Motor neuron (in vitro differentiated cells): ENCODE results near the gene OOEP. TPM values are rescaled to one million over a fixed set of nuclear protein-coding genes. Genes with fewer than 3 reads are reported as not detected.
"Not testable (repeated sequence)": the region's sequence is repeated elsewhere in the genome, so short reads cannot be mapped to it uniquely, and the experiment has no call there.

ENCODE experiments used
- ATAC-seq, 8 experiments: fragments of 200-7000 bp; cut with Tn5 transposase; replicated peaks in 6 of 8; 2 replicates each; pipeline ENCODE4 v1.8.0; 2021; ENCODE audit warnings: mild to moderate bottlenecking in 8 of 8, moderate library complexity in 8 of 8
- H3K27ac ChIP-seq, 2 donors: fragments of 250-450 bp; sonication (Bioruptor Pico); 2 replicates each; pipeline ENCODE4 v1.9.0; 2021; ENCODE audit warnings: antibody characterized with exemption in 2 of 2, mild to moderate bottlenecking in 2 of 2, moderate library complexity in 1 of 2
- H3K4me1 ChIP-seq, 2 donors: fragments of 250-450 bp; sonication (Bioruptor Pico); replicated peaks in 1 of 2; 2 replicates each; pipeline ENCODE4 v1.6.1; 2021; ENCODE audit warnings: antibody characterized with exemption in 2 of 2, mild to moderate bottlenecking in 2 of 2, moderate library complexity in 1 of 2
- H3K4me3 ChIP-seq, 5 donors: fragments of 250-450 bp; sonication (Bioruptor Pico); 2 replicates each; pipeline ENCODE4 v1.9.0; 2021; ENCODE audit warnings: antibody characterized with exemption in 5 of 5, mild to moderate bottlenecking in 5 of 5, moderate library complexity in 4 of 5
- WGBS, 10 experiments: fragments of 450-650 bp; shearing (Covaris generic); methylation state at CpG; one replicate each; pipeline ENCODE4 v1.0.0; 2022; 5-methylcytosine and 5-hydroxymethylcytosine counted together
- in situ Hi-C, 9 experiments: fragments of 400-800 bp; cut with MboI; loops; one replicate each; pipeline ENCODE4 v1.15.0; 2021; ENCODE audit warnings: low sequenced_read_pairs in 9 of 9, low pct_unique_long_range_greater_than_20kb in 2 of 9; ENCODE audit not compliant: unreplicated experiment in 9 of 9
- total RNA-seq, 8 experiments: library from RNA; unstranded; fragments of 300-600 nt; gene quantifications; 2 replicates each; pipeline versions ENCODE4 v1.2.3 to v1.2.4, GENCODE V29; 2022

Gene OOEP
- total RNA-seq: not detected

DNA sequence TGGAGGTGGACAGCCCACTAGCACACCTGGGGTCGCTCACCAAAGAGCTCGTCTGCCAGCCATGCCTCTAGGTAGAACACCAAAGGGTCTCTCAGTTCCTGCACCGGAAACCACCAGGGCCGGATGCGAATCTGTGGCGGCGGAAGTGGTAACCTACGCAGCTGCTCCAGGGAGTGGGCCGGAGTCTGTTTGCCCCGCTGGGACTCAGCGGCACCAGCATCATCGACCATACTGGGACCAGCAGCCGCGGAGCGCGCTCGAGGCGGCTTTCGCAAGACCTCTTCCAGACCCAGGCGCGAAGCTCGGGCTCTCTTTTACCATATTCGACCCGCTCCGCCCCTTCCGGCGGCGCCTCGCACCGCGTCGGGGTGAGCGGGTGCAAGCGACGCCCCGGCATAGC is at the start of gene OOEP:
TSS of gene OOEP (minus strand) at position 335 of the 400 bp plus-strand sequence. CDS start at position 230, 105 bp downstream.
- Histone ChIP-seq H3K4me1 (no peaks in the 10 kb centered on the region), H3K4me3 (no peak within 1 kb of the TSS), H3K27ac (no peak within 1 kb of the TSS)
- ATAC-seq: no peak
- in situ Hi-C loops: no loop called here
- WGBS, 10 experiments: 67 to 100% (median 100%) methylated on average over 1 to 11 of the region's 36 CpGs; no CpG with 5 or more reads in 6 of the 10 experiments

DNA sequence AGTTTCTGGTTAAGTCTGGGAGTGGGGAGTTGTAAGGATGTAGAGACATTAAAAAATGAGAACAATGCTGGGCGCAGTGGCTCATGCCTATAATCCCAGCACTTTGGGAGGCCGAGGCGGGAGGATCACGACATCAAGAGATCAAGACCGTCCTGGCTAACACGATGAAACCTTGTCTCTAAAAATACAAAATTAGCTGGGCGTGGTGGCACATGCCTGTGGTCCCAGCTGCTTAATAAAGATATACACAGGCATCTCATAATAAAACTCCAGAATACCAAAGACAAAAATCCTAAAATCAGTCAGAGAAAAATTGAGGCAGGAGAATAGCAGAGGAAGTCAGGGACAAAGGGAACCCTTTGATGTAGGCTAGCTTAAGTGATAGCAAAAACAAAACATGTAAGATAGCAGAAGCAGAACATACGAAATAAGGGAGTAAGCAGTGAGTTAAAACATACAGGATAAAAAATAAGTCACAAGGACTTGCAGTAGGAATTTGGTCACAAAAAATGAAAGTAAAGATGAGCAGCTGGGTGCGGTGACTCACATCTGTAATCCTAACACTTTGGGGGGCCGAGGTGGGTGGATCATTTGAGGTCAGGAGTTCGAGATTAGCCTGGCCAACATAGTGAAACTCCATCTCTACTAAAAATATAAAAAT is 48.5 kb upstream of the OOEP start:
- no peak for ATAC-seq
- 70 to 100% (median 86%) methylated on average over 1 to 11 of the region's 11 CpGs for WGBS, 10 experiments
- H3K27ac ChIP-seq: no peak overlapping the region
- no peak overlapping the region for H3K4me3 ChIP-seq
- in situ Hi-C loops: no loop called here
- no peaks in the 10 kb centered on the region for H3K4me1 ChIP-seq

DNA sequence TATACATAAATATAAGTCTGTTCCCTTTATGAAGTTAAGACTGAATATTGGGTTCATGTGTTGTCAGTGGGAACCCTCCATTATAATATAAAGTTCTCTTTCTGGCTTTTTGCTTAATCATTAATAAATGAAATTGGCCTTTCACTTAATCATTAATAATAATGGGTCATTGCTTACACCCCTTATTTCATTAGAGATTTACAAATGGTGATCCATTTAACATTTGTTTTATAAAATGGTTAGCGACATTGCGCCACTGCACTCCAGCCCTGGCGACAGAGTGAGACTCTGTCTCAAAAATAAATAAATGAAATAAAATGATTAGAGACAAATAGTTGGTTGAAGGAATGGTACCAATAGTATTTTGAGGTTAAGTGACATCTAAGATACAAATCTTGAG is 43.4 kb upstream of the OOEP start:
- Histone ChIP-seq H3K4me1 (no peaks in the 10 kb centered on the region), H3K4me3 (no peak overlapping the region), H3K27ac (no peak overlapping the region)
- in situ Hi-C loops: no loop called here
- ATAC-seq: no peak
- WGBS, 10 experiments: 86 to 100% (median 100%) methylated on average over 3 of the region's 3 CpGs; no CpG with 5 or more reads in 1 of the 10 experiments

DNA sequence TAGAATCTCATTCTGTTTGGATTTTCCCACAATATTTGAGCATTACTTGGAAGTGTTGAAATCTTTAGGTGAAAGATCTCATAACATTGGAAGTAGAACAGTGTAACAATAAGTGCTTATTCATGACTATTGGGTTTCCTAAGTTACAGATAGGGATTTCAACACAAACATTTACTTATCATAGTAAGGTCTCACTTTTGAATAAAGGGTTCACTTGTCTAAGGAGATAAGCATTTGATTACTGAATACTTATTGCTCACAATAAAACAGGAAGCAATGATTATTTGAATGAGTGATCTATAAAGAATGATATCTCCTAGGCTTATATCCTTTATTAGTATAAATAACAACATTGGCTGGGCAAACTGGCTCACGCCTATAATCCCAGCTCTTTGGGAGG is 39.7 kb upstream of the OOEP start:
- 50 to 100% (median 90%) methylated on average over 1 of the region's 1 CpG; no CpG with 5 or more reads in 4 of the 10 experiments for WGBS, 10 experiments
- no peaks in the 10 kb centered on the region for H3K4me1 ChIP-seq
- in situ Hi-C loops: no loop called here
- no peak overlapping the region for H3K4me3 ChIP-seq
- no peak for ATAC-seq
- H3K27ac ChIP-seq: no peak overlapping the region

DNA sequence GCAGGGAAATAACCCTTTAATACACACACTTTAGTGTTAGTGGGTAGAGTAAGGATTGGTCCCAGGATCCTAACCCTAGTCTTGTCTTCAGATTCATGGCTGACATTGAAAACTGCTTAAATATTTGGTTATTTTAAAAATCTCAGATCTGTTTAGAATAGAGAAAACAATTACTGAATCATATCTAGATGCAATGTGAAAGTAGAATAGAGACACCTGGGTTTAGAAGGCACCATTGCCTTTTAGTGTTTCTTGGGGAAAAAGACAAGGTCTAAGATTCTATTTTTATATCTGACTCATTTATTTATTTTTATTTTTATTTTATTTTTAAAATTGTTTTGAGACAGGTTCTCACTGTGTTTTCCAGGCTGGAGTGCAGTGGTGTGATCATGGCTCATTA is 31.0 kb upstream of the OOEP start:
- in situ Hi-C loops: no loop called here
- no peaks in the 10 kb centered on the region for H3K4me1 ChIP-seq
- H3K27ac ChIP-seq: no peak overlapping the region
- H3K4me3 ChIP-seq: no peak overlapping the region
- ATAC-seq: no peak

DNA sequence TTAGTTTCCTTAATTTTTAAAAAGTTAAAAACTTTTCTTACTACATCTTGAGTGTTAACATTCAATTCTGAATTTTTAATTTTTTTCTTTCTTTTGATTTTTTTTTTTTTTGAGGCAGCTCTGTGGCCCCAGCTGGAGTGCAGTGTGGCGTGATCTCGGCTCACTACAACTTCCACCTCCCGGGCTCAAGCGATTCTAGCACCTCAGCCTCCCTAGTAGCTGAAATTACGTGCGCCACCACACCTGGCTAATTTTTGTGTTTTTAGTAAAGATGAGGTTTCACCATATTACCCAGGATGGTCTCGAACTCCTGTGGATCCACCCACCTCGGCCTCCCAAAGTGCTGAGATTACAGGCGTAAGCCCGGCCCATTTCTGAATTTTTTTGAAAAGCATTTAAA is 26.2 kb upstream of the OOEP start:
- Histone ChIP-seq H3K4me3 (no peak overlapping the region), H3K27ac (no peak overlapping the region), H3K4me1 (no peaks in the 10 kb centered on the region)
- in situ Hi-C loops: no loop called here
- WGBS, 10 experiments: 67 to 99% (median 94%) methylated on average over 3 to 10 of the region's 10 CpGs
- no peak for ATAC-seq

DNA sequence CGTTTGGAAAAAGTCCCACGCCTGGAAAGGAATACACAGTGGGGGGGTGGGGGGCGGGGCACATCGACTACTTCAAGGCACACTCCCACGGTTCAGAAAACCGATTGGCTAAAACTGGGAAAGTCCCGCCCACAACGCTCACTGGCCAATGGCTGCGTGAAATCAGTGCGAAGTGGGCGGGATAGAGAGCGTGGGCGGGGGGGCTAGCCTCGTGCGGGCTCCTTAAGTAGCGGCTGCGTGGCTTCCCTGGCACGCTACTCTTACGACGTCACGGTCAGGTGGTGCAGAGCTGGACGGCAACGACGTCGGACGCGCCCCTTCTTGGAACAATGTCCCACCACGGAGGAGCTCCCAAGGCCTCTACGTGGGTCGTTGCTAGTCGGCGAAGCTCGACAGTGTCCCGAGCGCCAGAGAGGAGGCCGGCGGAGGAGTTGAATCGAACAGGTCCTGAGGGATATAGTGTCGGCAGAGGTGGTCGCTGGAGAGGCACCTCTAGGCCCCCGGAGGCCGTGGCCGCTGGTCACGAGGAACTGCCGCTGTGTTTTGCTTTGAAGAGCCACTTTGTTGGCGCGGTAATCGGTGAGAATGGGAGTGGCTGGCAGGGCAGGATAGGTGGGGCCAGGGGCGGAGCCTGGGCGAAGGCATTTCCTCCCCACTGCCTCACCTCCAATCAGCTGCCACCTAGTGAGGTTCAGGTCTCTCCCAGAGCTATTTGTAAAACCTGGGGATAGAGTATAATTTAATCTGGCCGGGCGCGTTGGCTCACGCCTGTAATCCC is 25.1 kb upstream of the OOEP start, which contains the start of gene DDX43:
TSS of gene DDX43 (plus strand) at position 252 of the 778 bp plus-strand sequence. CDS start at position 330, 78 bp downstream.
- H3K4me1 ChIP-seq: no peaks in the 10 kb centered on the region
- in situ Hi-C loops: no loop called here
- WGBS, 10 experiments: 89 to 100% (median 94%) methylated on average over 2 to 14 of the region's 54 CpGs; no CpG with 5 or more reads in 3 of the 10 experiments
- no peak within 1 kb of the TSS for H3K4me3 ChIP-seq
- H3K27ac ChIP-seq: no peak within 1 kb of the TSS
- peak in 1 of 8 experiments; percentile 56 for ATAC-seq

DNA sequence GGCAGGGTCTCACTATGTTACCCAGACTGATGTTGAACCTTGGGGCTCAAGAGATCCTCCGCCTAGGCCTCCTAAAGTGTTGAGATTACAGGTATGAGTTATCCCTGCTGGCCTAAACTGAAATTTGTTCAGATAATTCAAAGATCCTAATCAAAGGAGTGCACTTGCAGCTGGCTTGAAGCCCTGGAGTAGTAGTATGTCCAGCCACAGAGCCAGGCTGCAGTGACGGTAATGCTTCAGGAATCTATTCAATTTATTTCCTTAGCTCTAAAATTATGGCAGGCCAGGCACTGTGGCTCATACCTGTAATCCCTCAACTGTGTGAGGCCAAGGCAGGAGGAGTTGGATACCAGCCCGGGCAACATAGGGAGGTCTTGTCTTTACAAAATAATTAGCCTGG is 23.6 kb upstream of the OOEP start:
- no peak for ATAC-seq
- WGBS, 10 experiments: 75 to 100% (median 100%) methylated on average over 1 to 3 of the region's 3 CpGs; no CpG with 5 or more reads in 3 of the 10 experiments
- no peaks in the 10 kb centered on the region for H3K4me1 ChIP-seq
- in situ Hi-C loops: no loop called here
- no peak overlapping the region for H3K4me3 ChIP-seq
- no peak overlapping the region for H3K27ac ChIP-seq

DNA sequence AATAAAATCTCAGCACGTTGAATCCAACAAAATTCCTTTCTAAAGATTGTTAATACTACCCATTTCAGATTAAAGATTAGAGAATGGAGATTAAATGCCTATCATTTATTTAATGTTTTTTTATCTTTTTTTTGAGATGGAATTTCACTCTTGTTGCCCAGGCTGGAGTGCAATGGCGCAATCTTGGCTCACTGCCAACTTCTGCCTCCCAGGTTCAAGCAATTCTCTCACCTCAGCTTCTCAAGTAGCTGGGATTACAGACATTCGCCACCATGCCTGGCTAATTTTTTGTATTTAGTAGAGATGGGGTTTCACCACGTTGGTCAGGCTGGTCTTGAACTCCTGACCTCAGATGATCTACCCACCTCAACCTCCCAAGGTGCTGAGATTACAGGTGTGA is 22.5 kb upstream of the OOEP start:
- in situ Hi-C loops, H3K27ac ChIP-seq, ATAC-seq, H3K4me1 ChIP-seq, H3K4me3 ChIP-seq: not testable (repeated sequence)
- WGBS, 10 experiments: 14 to 98% (median 63%) methylated on average over 1 to 4 of the region's 4 CpGs; no CpG with 5 or more reads in 2 of the 10 experiments

DNA sequence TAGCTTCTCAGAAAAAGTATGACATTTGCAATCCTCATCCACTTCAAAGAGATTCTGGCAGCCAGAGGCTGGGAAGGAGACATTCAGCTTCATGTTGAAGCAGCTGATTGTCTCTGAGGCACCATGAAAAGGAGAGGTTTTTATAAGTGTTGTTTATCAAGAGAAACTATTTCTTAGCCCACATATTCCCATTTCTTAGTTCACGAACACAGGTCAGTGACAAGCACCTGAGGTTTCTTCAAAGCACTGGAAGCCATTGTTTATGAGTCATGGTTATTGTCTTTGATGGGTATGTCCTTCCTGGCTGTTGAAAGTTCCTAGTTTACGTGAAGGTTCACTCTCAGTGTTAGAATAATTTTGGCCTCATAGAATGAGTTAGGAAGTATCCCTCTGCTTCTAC is 22.0 kb upstream of the OOEP start:
- 67 to 96% (median 75%) methylated on average over 1 to 2 of the region's 2 CpGs; no CpG with 5 or more reads in 2 of the 10 experiments for WGBS, 10 experiments
- no peak overlapping the region for H3K27ac ChIP-seq

DNA sequence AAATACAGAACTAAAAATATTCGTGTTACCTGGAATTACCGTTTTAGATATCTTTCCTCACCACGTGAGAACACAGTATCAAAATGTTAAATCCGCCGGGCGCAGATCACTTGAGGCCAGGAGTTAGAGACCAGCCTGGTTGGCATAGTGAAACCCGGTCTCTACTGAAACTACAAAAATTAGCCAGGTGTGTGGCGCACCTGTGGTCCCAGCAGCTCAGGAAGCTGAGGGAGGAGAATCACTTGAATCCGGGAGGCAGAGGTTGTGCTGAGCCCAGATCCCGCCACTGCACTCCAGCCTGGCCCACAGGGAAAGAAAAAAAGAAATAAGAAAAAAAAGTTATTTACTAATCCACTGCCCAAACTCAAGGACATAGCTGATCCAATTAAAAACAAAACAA is 20.2 kb upstream of the OOEP start:
- 63 to 100% (median 83%) methylated on average over 1 to 6 of the region's 10 CpGs; no CpG with 5 or more reads in 4 of the 10 experiments for WGBS, 10 experiments
- Histone ChIP-seq H3K4me3 (no peak overlapping the region), H3K4me1 (no peaks in the 10 kb centered on the region), H3K27ac (no peak overlapping the region)
- in situ Hi-C loops: no loop called here
- no peak for ATAC-seq

More for the DNA sequence above, 22.0 kb upstream of the OOEP start:
- H3K4me3 ChIP-seq: no peak overlapping the region
- in situ Hi-C loops: no loop called here
- ATAC-seq: no peak
- H3K4me1 ChIP-seq: no peaks in the 10 kb centered on the region

DNA sequence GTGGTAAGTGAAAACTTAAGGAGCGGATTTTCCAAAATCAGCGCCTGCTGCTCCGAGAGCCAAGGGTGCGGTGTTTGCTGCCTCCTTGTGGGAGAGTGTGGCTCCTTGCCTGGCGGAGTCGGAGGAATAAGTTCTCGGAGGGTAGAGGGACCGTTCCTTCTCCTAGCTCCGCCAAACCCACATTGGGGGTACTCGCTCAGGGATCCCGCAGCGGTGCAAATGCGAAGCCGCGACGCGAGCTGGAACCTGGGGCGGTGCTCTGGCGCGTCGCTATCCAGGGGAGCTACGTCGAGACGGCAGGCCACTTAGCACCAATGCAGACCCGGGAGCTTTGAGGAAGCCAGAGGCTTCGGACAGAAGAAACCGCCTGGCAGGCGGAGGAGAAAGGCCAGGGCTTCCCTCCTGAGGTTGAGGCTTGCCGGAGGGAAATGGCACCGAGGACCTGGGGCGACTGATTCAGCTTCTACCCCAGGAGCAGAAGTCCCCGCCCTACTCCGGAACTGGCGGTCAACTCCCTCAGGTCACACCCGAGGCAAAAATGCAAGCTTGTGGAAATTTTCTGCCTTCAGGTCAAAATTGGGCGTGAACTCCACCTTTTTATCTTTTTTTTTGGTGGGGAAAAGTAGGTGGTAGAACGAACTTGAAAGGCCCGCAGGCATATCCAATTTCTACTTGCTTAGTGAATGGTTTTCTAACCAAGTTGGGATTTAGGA is 19.3 kb upstream of the OOEP start:
- Histone ChIP-seq H3K4me1 (no peaks in the 10 kb centered on the region), H3K4me3 (peak overlapping the region; percentile 18 to 48 (median 37)), H3K27ac (no peak overlapping the region)
- in situ Hi-C loops: no loop called here
- peak; percentile 81 to 97 (median 84) for ATAC-seq
- 0 to 80% (median 11%) methylated on average over 1 to 16 of the region's 38 CpGs; no CpG with 5 or more reads in 2 of the 10 experiments for WGBS, 10 experiments

DNA sequence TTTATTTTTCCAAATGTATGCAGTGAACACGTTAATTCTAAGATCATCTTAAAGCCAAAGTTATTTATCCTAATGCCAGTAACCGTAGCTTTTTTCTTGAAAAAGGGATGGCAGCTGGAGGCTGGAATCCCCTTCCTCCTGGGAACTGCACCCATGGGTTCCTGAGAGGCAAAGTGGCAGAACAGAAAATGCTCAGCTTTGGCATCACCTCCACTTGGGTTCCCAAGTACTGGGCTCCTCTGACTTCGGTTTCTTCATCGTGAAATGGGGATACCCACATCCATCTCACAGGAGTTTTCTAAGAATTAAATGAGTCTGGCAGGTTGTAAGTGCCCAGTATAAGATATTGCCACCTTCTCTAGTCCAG is 18.7 kb upstream of the OOEP start:
- 30 to 90% (median 47%) methylated on average over 2 to 4 of the region's 4 CpGs; no CpG with 5 or more reads in 1 of the 10 experiments for WGBS, 10 experiments
- peak overlapping the region in 4 of 5 donors; percentile 36 to 48 (median 38) for H3K4me3 ChIP-seq
- H3K27ac ChIP-seq: no peak overlapping the region
- in situ Hi-C loops: no loop called here
- ATAC-seq: peak in 7 of 8 experiments; percentile 5 to 48 (median 20)
- H3K4me1 ChIP-seq: no peaks in the 10 kb centered on the region
